ENCODE measurements around the gene PDE2A.

The PDE2A gene

GRCh38 chr11:72704783-72705265, 30.6 kb upstream of the PDE2A start:
- DNase-seq (ENCODE audit: low read depth in 2 of 2) = no peak

GRCh38 chr11:72704028-72704782, 30.0 kb upstream of the PDE2A start:
- DNase-seq (ENCODE audit: low read depth in 2 of 2) = no peak

GRCh38 chr11:72703267-72704008, 29.2 kb upstream of the PDE2A start:
- no peak for DNase-seq (ENCODE audit: low read depth in 2 of 2)

- no peak for DNase-seq (ENCODE audit: low read depth in 2 of 2)
These were observed 28.5 kb upstream of the PDE2A start for GRCh38 chr11:72702577-72703241.

- DNase-seq (ENCODE audit: low read depth in 2 of 2) = no peak
These were observed 27.9 kb upstream of the PDE2A start for GRCh38 chr11:72702096-72702495.

- no peak for DNase-seq (ENCODE audit: low read depth in 2 of 2)
These were observed 27.2 kb upstream of the PDE2A start for GRCh38 chr11:72701466-72701865.

GRCh38 chr11:72700146-72700545, 25.9 kb upstream of the PDE2A start:
- DNase-seq (ENCODE audit: low read depth in 2 of 2) = no peak

- DNase-seq (ENCODE audit: low read depth in 2 of 2) = no peak
These were observed 23.6 kb upstream of the PDE2A start for GRCh38 chr11:72697814-72698213.

- no peak for DNase-seq (ENCODE audit: low read depth in 2 of 2)
These were observed 22.9 kb upstream of the PDE2A start for GRCh38 chr11:72696866-72697700.

GRCh38 chr11:72695354-72695753, 21.1 kb upstream of the PDE2A start:
- DNase-seq (ENCODE audit: low read depth in 2 of 2) = no peak

- no peak for DNase-seq (ENCODE audit: low read depth in 2 of 2)
These were observed 19.2 kb upstream of the PDE2A start for GRCh38 chr11:72693271-72693968.

GRCh38 chr11:72692498-72693237, 18.4 kb upstream of the PDE2A start:
- DNase-seq (ENCODE audit: low read depth in 2 of 2) = no peak

GRCh38 chr11:72690166-72690565, 15.9 kb upstream of the PDE2A start:
- no peak for DNase-seq (ENCODE audit: low read depth in 2 of 2)

- no peak for DNase-seq (ENCODE audit: low read depth in 2 of 2)
These were observed 14.7 kb upstream of the PDE2A start for GRCh38 chr11:72688929-72689328.

- no peak for DNase-seq (ENCODE audit: low read depth in 2 of 2)
These were observed 14.3 kb upstream of the PDE2A start for GRCh38 chr11:72688486-72688885.

GRCh38 chr11:72687326-72687725, 13.1 kb upstream of the PDE2A start:
- no peak for DNase-seq (ENCODE audit: low read depth in 2 of 2)

GRCh38 chr11:72686639-72687220, 12.5 kb upstream of the PDE2A start:
- DNase-seq (ENCODE audit: low read depth in 2 of 2) = no peak

- peak; percentile 46 to 62 for DNase-seq (ENCODE audit: low read depth in 2 of 2)
These were observed 11.6 kb upstream of the PDE2A start for GRCh38 chr11:72685560-72686480.
